Stimulated activated CD8-positive, alpha-beta memory T cell treated with anti-CD3 and anti-CD28 coated beads, Interleukin-15, amount 100 ng/mL, for 48 hours (primary cell): ENCODE results near the gene RRP12.
"Not testable (repeated sequence)": the region's sequence is repeated elsewhere in the genome, so short reads cannot be mapped to it uniquely, and the experiment has no call there.

Experiments used
- DNase-seq, 2 donors: peaks; one replicate each; pipeline ENCODE4 v3.0.0-alpha.2; 2020; ENCODE audit warnings: low read depth in 2 of 2

Gene RRP12

DNA sequence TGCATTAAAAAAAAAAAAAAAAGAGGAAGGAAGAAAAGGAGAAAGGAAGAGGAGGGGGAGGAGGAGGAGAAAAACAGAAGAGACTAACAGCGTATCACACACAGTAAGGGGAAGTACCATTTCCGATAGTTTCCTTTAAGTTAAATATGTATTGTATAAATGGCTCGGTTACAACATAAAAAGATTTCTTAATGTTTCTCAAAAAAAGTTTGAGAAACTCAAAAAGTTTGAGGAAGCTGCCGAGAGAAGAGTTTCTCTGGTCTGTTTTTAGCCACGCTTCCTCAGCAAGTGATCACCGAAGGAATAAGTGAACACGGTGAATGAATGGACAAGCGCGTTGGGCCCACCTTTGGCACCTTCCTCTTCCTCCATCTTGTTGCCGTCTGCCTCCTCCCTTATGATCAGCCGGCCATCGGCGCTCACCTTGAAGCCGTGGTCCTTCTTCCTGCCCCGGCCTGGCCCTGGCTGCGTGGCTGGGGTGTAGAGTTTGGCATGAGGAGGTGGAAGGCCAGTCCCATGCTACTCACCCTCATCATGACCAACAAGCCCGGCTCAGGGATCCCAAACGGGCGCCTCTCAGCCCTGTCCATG lies 35.3 kb downstream of the RRP12 start:
- DNase-seq = no peak

DNA sequence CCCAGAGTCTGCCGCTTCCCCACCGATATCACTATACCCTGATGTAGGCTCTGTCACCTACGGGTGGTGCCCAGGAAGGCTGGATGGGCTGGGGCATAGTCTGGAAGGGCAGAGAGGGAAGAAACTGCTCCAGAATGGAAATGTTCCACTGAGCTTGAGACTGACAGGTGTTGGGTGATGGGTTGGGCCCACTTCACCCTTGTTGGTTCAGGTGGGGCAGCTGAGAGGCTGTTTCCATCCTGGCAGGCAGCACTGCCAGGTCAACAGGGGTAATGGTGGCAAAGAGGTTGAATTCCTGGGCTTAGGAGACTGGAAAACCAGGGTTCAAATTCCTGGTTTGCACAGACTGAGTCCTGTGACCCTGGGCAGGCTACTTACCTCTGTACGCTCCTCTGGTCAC lies 38.1 kb downstream of the RRP12 start:
- no peak for DNase-seq

DNA sequence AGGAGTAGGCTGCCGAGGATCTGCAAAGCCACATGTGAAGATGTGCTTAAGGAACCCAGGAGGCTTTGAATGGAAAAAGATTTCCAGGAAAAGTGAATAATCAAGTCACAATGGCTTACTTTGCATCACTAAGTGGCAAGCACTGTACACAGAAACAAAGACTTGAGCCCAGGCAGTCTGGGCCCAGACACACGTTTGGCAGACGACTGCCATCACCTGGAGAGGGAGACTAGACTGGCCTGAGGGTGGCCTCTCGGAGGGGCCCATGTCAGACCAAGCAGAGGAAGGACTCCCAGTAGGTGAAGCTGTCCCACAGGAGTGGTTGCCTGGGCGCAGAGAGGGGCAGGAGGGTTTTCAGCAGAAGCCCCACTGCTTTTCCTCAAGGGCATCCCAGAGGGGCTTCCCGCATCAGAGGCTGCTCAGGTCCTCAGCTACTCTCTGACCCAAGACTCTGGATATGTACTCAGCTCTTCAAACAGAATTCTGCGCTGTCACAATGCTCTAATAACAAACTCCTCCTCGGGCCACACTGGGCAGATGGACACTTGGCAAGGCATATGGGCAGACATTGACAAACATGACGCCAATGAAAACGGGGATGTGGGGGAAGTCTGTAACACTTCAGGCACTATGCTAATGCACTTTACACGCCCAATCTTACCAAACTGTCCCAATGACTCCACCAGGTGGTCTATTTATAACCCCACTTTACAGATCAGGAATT lies 38.7 kb downstream of the RRP12 start:
- no peak for DNase-seq

DNA sequence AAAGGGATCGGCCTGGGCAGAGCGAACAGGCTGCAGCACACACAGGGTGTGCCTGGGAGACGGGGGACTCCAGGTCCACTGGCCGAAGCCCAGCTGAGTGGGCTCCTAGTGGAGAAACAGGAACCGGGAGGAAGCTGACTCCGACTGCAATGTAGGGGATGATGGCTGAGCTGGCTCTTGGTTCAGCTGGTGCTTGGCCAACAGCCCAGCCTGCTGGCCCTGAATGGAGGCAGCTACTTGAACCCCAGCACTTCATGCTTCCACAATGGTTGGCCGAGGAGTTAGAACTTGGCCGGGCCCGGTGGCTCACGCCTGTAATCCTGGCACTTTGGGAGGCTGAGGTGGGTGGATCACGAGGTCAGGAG lies 39.6 kb downstream of the RRP12 start:
- no peak for DNase-seq

DNA sequence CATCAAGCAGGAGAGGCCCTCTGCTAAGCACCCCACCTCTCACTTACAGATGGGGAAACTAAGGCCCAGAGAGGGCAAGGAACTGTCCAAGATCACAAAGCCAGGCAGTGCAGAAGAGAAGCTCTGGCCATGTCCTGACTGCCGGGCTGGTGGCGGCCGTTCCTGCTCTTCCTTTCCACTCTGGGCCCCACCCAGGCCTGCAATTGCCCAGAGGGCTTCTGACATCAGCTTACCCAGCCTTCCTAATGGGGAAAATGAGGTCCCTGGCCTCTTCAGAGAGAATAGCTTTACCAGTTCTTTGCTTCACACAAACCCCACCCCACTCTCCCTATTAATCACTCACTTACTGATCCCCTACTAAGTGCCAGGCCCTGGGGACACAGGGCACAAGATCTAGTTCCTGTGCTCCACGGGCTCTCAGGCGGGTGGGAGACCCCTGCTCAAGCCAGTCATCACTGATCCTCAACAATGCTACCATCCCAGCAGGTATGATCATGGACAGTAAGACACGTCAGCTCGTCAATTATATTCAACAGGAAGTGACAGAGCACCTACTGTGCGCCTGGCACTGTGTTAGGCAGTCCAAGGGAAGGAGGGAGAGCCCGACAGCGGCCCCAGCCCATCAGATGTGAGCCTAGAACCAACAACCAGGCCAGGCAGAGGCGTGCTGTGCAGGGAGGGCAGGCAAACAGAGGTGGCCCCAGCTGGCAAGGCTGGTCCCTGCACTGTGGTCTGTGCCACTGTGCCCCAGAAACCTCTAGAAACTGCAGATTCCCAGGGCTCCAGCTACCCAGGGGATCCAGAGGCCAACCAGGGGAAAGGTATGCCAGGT lies 40.2 kb downstream of the RRP12 start:
- DNase-seq = no peak

DNA sequence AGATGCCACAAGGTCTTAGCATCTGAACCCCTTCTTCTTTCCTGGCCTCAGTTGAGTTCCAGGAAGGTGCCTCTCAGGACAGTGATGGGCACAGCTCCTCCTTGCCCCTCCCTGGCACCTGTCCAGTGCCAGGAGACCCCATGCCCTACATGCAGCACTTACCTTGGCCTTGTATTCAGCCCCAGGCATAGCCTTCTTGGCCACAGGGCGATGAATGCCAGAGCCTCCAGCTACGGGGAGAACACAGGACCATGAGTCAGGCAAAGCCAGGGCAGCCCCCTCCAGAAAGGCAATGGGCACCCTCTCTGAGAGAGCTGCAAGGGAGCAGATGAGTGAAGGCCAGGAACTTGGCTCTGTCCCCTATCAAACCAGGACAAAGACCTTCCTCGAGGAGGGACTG lies 42.4 kb downstream of the RRP12 start:
- DNase-seq = no peak

DNA sequence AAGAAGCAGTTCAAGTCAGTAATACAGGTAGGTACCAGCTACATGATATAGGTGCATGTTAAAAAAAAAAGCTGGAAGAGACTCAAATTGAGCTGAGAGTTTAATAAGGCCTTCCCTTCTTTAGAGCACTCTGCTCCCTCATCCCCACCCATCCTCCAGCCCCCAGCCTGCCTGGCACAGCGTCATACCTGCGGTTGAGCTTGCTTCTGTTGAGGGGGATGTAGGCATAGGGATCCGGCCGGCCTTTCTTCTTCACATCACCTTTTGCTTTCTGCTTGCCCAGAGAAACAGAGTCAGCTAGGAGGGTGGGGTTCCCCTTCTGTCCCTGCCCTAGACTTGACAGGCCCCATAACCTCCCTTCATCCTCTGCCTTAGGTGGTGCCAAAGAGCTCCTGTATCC lies 42.8 kb downstream of the RRP12 start:
- no peak for DNase-seq

DNA sequence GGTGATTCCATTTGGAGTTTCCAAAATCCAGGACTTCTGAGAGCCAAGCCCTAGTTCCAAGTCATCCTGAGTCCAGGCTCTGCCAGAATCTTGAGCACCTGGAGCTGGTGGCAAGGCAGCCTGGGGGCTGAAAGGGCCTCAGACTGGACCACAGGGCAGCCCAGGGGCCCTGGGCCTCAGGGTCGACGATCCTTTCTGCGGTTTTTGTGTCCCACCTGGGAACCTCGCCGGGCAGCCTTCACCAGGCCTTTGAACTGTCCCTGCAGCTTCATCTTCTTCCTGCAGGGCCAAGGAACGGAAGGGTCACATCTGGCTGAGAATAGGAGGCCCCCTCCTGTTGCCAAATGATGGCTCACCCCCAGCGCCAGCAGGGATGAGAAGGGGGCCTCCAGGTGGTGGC lies 44.2 kb downstream of the RRP12 start:
- no peak for DNase-seq

DNA sequence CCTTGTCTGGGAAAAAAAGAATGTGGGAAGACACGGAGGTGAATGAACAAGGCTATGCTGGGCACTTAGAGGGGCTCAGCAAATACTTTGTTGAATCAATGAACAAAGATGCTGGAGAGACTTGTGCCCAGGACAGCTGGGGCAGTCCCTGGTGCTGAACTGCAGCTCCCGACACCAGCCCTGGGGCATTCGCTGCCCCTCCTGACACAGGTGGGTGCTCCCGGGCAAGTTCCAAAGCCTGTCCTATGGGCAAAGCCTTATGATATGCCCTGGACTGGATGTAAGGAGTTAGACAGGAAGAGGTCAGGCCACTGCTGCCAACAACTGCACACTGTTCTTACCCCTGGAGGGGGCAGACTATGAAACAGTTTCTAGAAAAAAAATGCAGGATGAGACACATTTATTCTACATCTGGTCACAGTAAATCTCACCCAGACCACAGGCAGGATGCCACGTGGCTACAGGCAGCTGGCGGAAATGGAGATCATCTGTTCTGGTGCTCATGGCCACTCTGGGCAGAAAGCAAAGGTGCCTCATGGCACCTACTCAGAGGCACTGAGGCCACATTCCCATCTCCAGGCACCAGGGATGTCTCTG lies 44.7 kb downstream of the RRP12 start:
- DNase-seq = no peak

DNA sequence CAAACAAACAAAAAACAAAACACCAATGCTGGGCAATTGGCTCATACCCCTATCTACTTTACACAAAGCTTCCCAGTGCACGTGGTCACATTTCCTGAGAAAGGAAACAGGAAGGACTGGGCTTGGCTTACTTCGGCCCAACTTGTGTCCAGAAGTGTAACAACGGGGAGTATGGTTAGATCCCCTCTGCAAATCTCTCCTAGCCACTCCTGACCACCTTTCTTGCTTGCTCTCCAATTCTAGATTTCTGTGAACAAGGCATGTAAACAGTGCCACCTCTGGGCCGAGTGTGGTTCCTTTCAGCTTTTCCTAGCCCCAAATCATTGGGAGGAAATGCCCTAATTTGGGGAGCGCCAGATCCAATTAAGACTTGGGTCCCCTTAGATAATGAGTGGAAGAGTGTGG lies 45.6 kb downstream of the RRP12 start:
- DNase-seq = no peak

DNA sequence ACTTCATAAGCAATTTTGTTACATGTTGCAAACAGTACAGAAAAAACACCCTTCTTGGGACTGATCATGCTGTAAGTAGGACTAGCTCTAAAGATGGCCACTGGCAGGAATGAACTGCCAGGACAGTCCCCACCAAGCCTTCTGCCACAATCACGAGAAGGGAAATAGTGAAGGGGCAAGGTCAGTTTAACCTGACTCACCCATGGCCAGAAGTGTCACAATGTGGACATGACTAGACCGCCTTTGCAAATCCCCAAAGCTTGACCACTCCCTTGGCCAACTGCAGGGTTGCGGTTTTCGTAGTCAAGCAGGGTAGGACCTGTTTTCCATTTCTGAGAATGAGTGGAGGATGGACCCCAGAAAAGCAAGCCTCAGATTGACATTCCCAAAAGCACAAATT lies 47.2 kb downstream of the RRP12 start:
- DNase-seq = no peak

DNA sequence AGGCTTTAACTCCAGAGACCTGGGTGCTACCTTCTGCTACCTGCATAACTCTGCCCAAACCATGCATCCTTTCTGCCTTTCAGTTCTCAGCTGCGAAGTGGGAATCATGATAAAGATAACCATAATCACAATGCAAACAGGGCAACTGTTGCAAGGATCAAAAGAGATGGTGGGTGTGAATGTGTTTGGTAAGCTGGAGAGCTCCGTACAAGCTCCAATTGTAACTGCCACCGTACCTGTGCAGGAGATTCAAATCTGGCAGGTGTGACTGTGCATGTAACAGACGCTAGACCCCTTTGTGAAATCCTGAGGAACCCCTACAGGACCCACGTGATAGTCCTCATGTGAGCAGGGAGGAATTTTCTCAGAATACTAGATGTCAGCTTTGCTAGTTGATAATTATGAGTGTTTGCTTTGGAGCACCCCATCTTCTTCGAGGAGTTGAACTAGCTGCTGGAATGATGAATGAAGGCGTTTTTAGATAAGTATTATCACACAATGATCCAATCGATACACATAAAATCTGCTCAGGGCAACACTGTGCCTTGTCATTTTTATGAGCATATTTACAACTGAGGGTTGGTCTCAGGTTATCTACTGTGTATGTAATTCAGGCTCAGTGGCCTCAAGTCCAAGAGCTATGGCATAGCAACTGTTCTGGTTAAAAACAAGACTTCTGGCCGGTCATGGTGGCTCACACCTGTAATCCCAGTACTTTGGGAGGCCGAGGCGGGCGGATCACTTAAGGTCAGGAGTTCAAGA lies 51.2 kb downstream of the RRP12 start:
- DNase-seq = no peak

DNA sequence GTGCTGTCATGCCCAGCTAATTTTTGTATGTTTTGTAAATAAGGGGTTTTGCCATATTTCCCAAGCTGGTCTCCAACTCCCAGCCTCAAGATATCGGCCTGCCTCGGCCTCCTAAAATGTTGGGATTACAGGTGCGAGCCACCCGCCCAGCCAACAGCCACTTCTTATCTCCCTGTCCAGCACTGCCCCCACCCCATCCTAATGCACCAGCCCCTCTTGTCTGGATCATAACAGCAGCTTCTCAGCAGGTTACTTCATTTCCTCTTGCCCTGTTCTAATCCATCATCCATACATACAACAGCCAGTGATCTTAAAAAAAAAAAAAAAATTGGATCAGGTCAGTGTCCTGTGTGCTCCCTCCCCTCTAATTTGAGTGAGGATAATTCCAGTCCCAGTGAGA lies 53.8 kb downstream of the RRP12 start:
- DNase-seq = no peak

DNA sequence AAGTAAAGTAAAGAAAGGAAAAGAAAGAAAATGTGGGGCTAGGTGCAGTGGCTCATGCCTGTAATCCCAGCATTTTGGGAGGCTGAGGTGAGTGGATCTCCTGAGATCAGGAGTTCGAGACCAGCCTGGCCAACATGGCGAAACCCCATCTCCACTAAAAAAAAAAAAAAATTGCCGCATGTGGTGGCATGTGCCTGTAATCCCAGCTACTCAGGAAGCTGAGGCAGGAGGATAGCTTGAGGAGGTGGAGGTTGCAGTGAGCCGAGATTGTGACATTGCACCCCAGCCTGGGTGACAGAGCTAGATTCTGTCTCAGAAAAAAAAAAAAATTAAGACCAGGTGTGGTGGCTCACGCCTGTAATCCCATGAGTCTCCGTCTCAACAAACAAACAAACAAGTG lies 57.5 kb downstream of the RRP12 start:
- not testable (repeated sequence) for DNase-seq

DNA sequence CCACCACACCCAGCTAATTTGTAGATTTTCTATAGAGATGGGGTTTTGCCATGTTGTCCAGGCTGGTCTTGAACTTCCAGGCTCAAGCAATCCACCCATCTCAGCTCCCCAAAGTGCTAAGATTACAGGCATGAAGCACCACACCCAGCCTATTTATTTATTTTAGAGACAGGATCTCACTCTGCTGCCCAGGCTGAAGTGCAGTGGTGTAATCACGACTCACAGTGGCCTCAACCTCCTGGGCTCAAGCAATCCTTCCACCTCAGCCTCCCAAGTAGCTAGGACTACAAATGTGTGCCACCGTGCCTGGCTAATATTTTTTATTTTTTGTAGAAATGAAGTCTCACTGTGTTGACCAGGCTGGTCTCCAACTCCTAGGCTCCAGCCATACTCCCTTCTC lies 59.7 kb downstream of the RRP12 start:
- DNase-seq = no peak

DNA sequence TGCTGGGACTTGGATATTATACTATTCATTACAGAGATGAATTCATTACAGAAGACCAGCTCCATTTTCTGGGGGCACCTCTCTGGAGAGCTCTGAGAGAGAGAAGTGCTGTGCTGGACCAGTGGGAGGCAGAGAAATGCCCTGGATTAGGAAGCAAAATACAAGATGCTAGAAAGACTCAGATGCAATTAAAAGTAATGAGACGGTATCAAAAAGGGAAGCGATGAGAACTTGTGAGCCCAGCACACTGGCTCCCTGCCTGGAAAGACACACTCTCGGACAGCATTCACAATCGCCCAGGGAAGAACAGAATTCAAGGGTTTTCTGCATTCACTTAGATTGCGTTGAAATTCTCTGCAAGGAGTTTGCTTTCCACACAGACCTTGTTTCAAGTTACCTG lies 63.1 kb downstream of the RRP12 start:
- DNase-seq = no peak

DNA sequence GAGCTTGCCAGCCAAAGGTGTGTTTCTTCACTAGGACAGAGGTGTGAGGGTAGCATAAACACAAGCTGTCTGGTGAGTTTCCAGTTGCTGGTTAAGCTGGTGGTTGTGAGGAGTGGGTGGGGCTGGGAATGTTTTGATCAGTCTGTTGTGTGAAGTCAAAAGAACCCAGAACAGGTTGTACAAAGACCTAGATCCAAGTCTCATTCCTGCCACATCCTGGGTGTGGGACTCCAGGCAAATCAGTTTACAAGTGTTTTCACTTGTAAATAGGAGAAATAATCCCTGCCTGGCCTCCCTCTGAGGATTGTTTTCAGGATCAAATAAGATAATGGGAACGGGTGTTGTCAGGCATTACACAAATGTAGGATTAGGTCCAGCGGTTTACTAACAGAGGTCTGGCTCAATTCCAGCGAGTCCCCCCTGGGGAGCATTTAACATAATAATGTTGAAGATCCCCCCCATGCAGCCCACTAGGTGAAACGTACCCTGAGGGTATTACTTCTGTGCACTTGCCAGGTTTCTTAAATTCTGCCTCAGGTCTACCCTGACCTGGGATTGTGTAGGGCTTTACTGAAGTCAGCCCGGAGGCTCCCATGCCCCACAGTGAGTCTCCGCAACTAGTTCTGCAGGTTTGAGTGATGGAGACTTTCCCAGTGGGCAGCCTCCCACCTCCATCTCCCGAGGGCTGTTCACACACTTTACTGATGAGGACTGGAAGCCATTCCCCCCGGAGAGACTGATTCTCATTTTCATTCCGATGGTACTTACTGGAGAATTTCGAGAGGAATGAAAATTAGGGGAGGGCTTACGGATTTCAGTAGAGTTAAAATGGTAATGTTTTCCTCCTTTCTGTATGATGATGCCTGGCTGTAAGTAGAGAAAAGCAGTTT lies 64.0 kb downstream of the RRP12 start:
- DNase-seq = no peak

DNA sequence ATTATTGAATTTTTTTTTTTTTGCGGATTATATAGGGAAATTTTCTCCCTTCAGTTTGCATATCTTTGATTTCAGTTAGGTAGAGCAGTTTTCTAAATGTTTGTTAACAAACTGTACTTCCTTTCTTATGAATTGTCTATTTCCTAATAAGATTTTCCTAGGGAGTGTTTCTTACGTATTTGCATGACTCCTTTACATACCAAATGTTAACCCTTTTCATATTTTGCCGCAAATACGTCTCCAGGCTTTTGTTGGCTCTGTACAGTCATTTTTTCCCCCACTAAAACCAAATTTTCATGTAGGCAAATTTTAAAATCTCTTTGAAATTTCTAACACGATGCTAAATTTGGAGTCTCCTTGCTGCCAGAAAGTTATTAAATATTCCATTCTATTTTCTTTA lies 64.7 kb downstream of the RRP12 start:
- DNase-seq = no peak

DNA sequence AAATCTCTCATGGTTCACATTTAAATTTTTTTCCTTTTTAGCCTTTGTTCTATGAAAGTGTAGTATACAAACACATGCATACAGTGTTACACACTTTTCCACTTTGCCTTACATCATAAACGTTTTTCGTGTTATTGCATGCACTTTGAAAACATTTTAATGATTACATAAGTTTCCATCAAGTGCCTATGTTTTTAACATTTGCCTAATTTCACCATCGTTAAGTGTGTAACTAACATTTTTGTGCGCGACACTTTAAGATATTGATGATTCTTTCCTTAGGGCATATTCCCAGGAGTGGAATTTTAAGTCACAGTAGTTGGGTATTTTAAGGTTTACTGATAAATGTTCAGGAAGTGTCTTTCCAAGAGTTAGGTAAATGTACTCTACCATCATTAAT lies 65.1 kb downstream of the RRP12 start:
- DNase-seq = no peak

DNA sequence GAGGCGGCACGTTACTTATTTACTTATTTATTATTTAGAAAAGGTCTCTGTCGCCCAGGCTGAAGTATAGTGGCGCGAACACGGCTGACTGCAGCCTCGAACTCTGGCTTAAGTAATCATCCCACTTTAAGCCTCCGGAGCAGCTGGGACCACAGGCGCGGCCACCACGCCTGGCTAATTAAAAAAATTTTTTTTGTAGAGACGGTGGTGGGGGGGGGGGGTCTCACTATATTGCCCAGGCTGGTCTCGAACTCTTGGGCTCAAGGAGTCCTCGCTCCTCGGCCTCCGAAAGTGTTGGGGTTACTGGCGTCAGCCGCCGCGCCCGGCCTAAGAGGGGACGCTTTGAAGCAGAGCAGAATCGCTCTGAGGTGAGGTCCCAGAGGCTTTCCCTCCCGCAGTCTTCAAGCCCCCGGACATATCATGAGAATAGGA lies 65.9 kb downstream of the RRP12 start:
- no peak for DNase-seq
